NCI-H1694 treated with DMSO at 0.1 percent for 48 hours (cell line): ENCODE results near the gene TNFRSF25.
"Not testable (repeated sequence)": the region's sequence is repeated elsewhere in the genome, so short reads cannot be mapped to it uniquely, and the experiment has no call there.

Experiments
- DNase-seq: peaks from one replicate; lab custom pipeline; 2025; lab: John Stamatoyannopoulos, UW

The TNFRSF25 gene

DNA sequence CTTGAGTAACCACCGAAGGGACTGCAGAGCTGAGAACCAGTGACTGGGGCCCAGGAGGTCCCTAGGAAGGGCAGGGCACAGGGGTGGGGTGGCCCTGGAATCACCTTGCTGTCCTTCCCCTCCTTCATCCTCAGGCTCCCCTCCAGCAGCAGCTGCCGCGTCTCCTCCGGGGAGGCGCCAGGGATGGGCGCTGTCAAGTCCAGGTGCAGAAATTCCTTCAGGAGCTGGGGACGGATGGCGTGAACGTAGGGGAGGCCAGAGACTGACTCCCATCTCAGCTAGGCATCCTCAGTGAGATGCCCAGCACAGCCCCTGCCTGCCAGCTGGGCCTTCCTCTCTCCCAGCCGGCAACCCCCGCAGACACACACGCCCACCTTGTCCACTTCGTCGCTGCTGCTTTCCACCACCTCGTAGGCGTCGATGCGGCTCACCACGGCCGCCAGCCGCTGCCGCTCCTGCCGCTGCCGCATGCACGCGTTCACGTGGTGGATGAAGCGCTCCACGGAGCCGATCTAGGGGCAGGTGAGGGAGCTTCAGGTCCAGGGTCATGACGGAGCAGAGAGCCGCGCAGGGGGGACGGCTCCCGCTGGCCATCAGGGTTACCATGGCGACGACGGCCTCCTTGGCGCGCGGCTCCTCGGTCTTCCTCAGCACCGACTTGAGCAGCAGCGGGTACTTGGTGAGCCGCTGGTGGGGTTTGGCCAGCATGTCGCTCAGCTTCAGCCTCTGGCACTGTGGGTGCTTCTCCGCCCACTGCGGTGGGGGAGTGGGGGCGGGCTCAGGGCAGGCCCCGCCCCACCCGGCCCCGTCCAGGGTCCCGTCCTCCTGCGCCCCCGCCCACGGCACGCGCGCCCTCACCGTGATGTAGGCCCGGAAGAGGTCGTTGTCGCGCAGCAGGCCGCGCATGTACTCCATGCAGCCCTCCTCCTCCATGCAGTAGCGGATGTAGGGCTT, 4.4 kb upstream of the TNFRSF25 start:
- DNase-seq: no peak

DNA sequence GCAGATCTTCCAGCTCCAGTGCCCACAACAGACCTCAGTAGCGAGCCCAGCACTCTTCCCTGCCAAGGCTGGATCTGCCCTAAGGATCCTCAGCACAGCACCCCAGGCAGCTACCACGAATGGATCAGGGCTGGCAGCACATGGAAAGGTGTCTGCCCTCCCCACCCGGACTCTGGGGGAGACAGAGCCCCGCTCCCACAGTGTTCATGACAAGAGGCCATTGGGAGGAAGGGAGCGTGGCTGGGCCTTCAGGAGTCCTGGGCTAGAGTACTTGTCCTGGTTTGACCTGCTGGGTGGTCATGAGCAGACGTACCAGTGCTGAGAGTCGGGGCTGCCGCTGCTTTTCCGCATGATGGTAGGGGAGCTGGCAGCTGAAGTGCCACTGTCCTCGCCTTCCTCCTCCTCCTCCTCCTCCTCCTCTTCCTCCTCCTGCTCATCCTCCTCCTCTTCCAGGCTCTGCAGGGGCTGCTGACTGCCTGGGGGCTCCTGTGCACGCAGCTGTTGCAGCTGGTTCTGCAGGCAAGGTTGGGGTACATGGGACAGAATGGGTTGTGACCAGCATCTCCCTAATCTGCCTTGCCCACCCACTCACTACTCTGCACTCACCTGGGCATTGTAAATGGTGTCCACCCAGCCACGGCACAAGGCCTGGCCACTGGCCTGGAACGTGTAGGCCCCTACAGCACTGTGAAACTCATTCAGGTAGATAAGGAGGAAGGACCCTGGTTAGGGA, 2.9 kb upstream of the TNFRSF25 start:
- DNase-seq: no peak

DNA sequence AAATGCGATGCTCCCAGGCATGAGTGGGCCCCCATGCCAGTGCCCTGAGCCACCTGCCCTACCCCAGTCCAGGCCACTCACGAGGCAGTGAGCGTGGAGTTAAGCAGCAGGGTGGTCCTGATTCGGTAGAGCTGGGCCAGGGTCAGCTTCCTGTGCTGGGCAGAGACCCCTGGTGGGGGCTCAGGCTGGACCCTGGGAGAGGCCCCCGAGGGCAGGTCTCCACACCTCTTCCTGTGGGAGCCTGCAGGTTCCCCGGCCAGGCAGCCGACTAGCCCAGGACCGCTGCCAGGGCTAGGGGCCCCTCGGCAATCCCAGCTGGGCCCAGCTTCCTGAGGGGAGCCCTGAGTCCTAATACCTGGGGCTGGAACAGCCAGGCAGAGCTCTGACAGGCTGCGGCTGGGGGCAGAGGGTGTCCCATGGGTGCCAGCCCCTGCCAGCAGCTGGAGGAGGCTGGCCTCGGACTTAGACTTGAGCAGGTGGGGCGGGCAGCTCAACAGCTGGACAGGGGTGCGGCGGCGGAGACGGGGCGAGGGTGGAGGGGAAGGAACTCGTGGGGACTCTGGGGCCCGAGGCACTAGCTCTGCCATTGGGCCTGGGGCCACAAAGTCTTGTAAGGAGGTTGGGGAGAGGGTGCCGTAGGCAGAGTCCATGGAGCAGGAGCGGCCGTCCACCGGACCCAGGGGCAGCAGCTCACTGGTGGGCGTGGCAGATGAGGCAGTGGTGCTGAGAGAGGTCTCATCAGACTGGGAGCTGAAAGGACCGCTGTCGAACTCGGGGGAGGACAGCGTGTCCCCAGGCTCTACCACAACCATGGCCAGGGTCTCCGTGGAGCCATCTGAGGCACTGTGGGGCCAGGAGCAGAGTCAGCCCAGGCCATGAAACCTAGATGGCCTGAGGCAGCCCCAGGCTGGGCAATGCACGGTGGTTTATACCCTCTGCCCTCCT, 2.0 kb upstream of the TNFRSF25 start:
- DNase-seq: no peak

DNA sequence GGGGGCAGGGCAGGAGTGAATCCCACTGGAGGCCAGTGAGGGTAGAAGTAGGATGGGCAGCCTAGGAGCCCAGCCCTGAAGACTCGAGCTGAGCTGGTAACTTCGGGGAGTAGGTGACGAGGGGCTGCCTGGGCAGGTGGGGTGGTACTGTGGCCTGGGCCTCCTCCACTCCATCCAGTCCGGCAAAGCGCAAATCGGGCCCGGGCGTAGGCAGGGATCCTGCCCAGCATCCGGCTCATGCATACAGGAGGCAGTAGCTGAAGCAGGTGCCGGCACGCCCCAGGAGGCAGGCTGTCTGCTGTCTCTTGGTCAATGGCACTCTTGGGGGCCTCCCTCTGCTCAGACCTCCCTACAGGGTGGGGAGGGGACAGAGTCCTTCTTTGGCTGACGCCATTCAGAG, 1.3 kb upstream of the TNFRSF25 start:
- no peak for DNase-seq

DNA sequence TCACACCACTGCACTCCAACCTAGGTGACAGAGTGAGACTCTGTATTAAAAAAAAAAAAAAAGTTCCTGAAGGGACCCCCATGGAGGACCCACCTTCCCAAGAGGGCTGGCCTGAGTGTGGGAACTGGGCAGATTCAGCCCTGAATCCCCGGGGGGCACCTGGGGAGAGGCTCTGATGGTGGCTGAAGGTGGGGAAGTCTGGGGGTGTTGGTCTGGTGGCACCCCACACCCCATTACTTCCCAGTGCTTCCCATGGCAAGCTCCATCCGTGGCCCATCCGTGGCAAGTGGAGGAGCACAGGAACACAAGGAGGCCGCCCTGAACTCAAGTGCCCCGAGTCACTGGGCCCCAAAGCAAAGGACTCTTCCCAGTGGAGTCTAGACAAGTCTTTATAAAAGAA, 778 bp upstream of the TNFRSF25 start:
- no peak for DNase-seq

DNA sequence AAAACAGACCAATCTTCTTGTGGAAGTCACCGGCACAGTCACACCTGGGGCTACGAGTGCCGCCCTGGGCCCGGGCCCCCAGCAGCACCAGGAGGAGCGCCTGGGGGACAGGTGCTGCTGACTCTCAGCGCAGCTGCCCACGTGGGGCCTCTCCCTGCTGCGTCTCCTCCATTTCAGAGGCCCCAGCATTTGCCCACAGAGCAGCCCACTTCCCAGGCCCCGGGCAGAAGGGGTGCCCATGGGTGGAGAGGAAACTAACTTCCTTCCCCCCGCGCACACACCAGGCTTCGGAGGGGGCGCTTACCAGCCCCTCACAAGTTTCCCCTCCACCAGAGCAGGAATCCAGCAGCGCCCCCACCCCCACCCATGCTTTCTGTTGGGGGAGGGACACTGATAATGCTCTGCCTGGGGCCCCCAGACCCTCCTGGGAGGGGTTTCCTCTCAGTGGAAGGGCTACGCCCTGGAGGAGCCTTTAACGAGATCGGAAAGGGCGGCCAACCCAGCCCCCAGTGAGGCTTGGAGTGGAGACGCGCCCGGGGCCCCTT, 440 bp downstream of the TNFRSF25 start:
- DNase-seq: no peak

DNA sequence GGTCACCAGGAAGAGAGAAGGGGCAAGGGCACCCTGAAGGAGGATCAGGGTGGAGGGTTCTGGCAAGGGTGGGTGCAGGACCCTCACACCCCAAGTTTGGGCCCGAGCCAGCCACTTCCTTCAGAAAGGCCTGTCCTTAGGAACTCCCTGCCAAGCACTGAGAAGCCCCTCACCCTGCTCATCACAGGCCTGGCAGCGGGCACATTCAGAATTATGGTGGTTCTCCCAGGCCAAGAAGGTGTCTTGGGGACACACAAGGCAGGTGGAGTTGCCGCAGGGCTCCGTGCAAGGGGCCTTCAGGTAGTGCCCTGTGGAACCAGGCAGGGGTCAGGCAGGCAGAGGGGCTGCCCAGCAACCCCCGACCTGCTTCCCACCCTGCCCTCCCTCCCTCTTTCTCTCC, 1.1 kb downstream of the TNFRSF25 start:
- no peak for DNase-seq

DNA sequence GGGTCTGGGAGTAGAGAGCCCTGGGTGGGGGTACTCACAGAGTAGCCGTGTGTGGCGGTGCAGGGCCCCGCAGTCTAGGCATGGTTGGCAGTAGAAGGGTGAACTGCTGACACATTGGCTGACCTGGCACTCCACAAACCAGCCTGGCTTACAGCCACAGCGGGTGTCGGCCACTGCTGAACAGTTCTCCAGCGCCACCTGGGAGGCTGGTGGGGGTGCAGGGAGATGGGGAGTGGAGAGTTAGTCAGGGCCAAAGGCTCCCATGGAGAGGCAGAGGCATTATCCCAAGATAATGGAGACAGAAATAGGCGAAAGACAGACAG, 1.5 kb downstream of the TNFRSF25 start:
- DNase-seq: no peak

DNA sequence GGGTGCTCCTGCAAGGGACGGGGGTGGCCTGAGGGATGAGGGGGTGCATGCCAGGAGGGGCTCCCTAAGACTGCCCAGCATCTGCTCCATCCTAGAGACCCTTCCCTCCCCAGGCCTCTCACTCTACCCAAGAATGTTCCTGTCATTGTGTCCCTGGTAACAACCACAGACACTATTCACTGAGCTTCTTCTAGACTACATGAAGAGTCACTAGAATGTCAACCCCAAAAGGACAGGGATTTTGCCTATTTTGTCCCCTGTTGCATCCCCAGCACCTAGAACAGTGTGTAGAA, 2.9 kb downstream of the TNFRSF25 start:
- no peak for DNase-seq

DNA sequence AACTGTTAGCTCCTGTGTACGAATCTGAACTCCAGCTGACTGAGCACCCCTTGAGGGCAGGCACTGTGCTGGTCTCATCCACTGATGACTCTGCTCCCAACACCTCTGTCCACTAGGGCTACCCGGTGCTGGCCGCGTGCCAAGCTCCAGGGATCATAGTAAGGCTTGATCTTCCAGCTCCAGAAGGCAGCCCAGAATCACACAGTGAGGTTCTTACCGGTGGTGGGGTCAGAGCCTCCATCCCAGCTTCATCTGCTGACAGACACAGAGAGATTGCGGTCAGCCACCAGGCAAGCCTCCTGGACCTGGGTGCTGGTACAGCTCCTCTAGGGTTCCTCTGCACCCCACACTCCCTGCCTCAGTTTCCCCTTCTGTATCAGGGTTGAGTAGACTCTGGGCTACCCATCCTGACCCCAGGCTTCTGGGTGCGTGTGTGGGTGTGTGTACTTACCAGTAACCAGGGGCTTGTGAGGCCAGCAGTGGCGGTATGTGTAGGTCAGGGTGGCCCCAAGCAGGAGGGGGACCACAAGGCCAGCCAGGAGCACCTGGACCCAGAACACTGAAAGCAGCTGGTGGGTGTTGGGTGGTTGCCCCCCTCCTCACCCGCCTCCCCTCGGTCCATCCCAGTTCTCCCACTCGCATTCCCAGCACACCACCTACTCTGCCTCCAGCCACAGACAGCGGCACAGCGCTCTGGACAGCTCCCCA, 3.4 kb downstream of the TNFRSF25 start:
- DNase-seq: no peak

DNA sequence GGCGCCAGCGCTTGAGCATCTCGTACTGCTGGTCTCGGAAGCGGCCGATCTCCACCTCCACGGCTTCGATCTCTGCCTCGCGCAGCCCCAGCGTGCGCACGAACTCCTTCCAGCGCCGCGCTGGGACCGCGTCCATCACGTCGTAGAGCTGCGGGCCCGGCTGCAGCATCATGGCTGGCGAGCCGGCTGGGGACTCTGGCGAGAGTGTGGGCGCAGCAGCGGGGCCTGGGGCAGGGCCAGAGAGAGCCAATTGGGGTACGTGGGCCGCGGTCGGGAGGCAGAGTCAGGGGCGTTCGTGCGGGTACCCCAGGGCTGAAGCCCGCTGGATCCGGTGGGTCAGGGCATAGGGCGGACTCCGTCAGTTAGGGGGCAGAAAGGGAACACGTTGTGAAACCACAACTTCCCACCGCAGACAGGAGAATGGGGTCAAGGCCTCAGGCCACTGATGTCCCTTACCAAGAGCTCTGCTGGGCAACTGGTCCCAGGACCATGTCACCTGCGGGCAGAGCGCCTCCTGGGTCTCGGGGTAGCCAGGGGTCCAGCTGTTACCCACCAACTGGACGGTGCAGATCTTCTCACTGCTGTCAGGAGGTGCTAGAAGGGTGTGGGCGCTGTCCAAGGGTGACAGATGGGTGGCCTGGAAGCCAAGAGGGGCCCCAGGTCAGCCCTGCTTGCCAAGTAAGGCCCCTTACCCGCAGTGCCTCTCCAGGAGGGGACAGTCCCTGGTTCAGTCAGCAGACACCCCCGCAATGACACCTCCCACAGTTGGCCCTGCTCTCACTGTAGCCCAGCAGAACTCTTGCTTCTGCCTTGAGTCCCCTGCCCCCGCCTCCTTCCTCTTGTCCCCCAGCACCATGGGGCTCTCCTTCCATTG, 4.2 kb downstream of the TNFRSF25 start:
- no peak for DNase-seq

DNA sequence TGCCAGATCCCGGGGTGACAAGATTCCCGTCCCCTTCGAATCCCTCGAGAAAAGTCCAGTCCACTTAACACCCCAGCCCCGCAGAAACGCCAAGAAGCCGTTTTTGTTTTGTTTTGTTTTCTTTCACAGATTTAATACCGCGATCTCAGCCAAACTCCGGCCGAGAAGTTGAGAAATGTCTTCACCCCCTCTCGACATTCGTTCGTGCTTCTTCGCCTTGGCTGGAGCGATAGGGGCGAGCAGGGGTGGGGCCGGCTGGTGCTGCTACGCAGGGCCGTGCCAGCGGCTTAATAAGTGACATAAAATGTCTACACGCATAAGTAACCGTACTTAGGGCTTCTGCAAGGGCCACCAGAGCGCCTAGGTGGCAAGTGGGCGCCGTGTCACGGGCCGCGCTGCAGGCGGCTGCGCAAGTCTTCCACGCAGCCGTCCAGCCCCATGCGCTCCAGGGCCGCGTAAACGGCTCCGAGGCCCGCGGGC, 4.9 kb downstream of the TNFRSF25 start:
- no peak for DNase-seq

DNA sequence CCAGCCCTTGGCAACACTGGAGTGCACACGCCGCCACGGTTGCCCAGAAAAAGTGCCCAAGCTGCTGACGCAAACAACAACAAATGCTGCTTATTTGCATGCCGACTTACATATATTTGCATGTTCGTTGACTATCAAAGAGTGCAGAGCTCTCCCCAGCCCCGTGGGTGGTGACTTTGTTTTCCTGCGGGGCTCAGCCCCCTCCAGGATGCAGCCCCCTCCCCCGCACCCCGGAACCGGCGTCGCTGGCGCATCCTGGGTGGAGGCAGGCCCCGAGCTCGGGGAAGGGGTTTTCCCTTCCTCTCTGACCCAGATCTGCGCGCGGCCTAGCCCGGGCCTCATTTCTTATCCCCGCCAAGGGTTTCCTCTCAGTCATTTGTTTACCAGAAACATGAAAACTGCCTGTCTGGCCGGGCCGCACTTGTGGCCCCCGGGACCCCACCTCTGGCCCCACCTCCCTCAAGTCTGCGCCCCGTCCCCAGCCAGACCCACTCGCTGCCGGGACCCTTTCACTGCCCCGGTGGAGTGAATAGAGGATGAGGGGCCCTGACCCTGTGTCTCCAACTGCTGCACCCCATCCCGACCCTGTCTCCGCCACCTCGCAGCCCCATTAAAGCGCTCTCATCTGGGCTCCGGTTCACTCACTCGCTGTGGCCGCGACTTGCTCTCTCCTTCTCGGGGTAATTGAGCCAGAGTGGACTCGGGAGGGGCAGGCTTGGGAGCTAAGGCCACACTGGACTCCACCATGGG, 5.5 kb downstream of the TNFRSF25 start:
- no peak for DNase-seq

DNA sequence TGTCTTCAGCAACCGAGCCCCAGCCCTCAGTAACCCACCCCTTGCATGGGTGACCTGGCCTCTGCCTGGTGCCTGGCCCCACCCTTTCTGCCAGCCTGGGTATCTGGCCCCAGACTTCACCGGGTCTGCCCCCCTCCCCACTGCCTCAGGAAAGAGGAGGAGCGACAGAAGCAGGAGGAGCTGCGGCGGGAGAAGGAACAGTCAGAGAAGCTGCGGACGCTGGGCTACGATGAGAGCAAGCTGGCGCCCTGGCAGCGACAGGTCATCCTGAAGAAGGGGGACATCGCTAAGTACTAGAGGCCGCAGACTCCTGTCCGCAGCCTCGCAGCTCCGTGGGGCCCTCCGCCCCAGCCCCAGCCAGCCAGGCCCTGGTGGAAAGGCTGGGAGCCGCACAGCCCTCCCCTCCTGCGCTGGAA, 6.1 kb downstream of the TNFRSF25 start:
- no peak for DNase-seq

DNA sequence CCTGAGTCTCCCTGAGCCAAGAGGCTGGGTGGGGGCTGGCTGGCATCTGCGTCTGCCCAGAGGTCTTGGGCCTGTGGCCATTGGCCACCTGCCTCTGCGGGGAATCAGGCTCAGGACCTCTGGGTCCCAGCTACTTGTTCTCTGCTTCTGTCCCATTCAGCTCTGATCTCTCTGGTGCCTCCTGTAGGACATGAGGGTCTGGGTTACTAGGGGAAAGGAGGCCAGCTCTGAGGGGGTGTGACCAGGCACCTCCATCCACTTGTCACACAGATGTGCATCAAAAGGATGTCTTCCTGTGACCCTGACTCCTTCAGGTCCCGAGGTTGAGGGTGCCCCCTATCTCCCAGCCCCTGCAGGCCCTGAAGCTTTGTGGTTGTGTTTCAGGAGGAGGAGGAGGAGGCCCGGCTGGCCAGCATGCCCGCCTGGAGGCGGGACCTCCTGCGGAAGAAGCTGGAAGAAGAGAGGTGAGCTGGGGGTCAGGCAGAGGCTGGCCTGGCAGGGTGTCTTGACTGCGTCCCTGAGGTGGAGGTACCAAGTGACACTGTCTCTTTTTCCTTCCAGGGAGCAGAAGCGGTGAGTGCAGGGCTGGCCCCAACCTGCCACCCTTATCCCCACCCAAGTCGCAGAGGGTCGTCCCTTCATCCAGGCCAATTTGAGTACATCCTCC, 9.0 kb downstream of the TNFRSF25 start:
- DNase-seq: no peak

DNA sequence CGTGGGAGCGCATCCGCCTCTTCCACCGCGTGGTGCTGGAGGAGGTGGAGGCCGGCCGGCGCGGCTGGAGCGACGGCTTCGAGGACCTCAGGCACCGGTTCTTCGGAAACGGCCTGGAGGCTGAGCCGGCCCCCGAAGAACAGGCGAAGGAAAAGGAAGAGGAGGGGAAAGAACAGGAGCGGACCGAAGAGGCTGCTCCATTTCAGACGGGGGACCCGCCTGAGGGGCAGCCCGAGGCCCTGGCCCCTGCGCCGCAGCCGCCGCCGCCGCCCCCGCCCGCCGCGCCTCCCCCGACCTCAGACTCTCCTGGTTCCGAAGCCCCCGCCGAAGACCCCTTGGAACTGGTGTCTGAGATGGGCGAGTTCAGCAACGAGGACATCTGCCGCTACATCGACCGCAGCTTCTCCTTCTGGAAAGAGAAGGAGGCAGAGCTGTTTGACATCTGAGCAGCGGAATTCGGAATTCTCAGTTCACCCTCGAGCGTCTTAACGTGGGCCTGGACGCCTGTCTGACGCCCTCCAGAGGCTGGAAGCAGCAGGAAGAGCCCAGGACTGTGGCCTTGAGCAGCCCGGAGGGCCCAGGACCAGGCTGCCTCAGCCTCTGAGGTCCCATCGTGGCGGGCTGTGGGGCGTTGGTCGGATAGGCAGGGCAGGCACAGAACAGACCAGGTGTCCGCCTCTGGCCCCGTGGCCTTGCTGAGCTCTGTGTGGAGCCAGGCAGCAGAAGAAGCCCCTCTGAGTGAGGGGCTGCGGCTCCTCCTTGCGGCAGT, 10.0 kb downstream of the TNFRSF25 start:
- DNase-seq: not testable (repeated sequence)

DNA sequence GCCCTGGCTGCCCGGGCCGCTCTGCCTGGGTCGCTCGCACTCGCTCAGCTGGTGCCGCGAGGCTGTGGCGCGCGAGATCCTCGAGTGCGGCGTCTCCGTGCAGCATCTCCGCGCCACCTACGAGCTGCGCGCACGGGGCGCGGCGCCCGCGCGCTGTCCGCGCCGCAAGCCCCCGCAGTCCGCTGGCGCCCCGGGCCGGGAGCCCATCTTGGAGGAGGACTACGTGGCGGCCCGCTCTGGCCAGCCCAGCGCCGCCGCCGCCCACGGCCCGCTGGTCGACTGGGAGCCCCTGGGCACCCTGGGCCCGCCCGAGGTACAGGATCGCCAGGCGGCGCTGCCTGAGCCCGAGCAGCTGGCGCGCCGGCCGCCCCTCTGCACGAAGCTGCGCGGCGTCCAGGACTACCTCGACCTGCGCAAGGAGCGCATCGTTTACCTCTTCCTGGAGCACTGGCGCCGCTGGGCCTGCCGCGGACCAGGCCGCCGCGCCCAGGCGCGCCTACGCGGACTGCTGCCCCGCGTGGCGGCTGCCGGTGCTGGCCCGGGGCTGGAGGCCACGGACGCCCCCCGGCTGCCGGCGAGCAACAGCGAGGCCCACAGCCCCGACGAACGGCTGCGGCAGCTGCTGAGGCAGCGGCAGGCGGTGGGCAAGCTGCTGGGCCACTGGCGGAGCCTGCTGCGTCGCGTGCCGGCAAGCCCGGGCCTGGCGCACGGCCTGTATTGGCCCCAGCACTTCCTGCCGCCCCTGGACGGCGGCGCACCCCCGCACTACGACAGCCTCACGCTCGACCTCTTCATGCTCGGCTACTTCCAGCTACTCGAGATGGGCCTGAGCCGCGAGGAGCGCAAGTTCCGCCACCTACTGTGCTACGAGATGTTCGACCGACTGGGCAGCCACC, 10.9 kb downstream of the TNFRSF25 start:
- DNase-seq: no peak
